Adrenal gland (tissue), 12 donors: ENCODE results near the gene FAM219A. TPM values are rescaled to one million over a fixed set of nuclear protein-coding genes. Genes with fewer than 3 reads are reported as not detected.

ENCODE experiments used
- DNase-seq, 7 donors: peaks; one replicate each; pipeline ENCODE4 v3.0.0-alpha.2; 2019 to 2020
- H3K27ac ChIP-seq, 5 donors: fragments of 200-600 bp; sonication (generic) in 4 of 5; 1 replicate in 3 of 5; 2 replicates in 2 of 5; pipeline versions ENCODE4 v1.5.1 to v1.8.0; 2016 to 2020; ENCODE audit warnings: mild to moderate bottlenecking in 1 of 5
- H3K27me3 ChIP-seq: fragments of 200-600 bp; 2 replicates; pipeline ENCODE4 v1.8.0; 2021
- H3K36me3 ChIP-seq, 2 donors: fragments of 200-600 bp; replicated peaks in 1 of 2; 1 replicate in 1 of 2; 2 replicates in 1 of 2; pipeline versions ENCODE4 v1.5.1 to v1.8.0; 2018 to 2022
- H3K4me1 ChIP-seq, 2 donors: fragments of 200-600 bp; replicated peaks in 1 of 2; 1 replicate in 1 of 2; 2 replicates in 1 of 2; pipeline versions ENCODE4 v1.5.1 to v1.8.0; 2018 to 2021
- H3K4me3 ChIP-seq, 4 donors: fragments of 200-600 bp; sonication (generic) in 3 of 4; one replicate each; pipeline ENCODE4 v1.5.1; 2016 to 2018
- H3K9me3 ChIP-seq, 3 donors: fragments of 200-600 bp; sonication (generic) in 1 of 3; replicated peaks in 1 of 3; 1 replicate in 2 of 3; 2 replicates in 1 of 3; pipeline versions ENCODE4 v1.5.1 to v1.8.0; 2016 to 2021
- POLR2A ChIP-seq, 2 donors: fragments of 450-650 bp; IDR thresholded peaks; one replicate each; pipeline ENCODE4 v1.6.1; 2017; ENCODE audit warnings: antibody characterized with exemption in 2 of 2, mild to moderate bottlenecking in 2 of 2, moderate library complexity in 1 of 2
- WGBS, 4 donors: extraction: QIAGEN DNeasy Blood & Tissue Kit in 2 of 4; methylation state at CpG; one replicate each; pipeline versions ENCODE4 v1.1.5 to v1.1.7; 2013 to 2017; 5-methylcytosine and 5-hydroxymethylcytosine counted together
- intact Hi-C, 2 donors: fragments of 100-400 bp; cut with DNase I; formaldehyde crosslinking; loops; one replicate each; pipeline versions ENCODE4 v1.14.1 to v1.15.0; 2022 to 2023
- polyA plus RNA-seq, 3 donors: library from polyadenylated mRNA; stranded (reverse); fragments of 200-250 nt in 2 of 3; fragments of 350-450 nt in 1 of 3; fragmentation: Illumina TruSeq in 1 of 3; extraction: RNeasy Lipid Tissue Mini Kit (QIAGEN cat#74804) in 1 of 3; gene quantifications; one replicate each; pipeline ENCODE4 v1.2.3, GENCODE V29; 2013 to 2014
- total RNA-seq, 9 donors: library from RNA; depleted of rRNA in 4 of 9; stranded (reverse); fragments of >200 nt in 4 of 9; fragments of 120-200 nt in 1 of 9; fragmentation: NEBNext Ultra II Directional in 1 of 9; extraction: Animal tissue kit (Norgen Biotek cat#: 25700) in 1 of 9; gene quantifications; one replicate each; pipeline versions ENCODE4 v1.1.0 to v1.2.4, GENCODE V29; 2013 to 2023
- TF ChIP-seq, protein P1 (sequence below), 6 experiments: fragments of 450-650 bp in 4 of 6; fragments of 200-600 bp in 2 of 6; sonication (generic) in 1 of 6; IDR thresholded peaks; 1 replicate in 5 of 6; 2 replicates in 1 of 6; pipeline versions ENCODE4 v1.5.1 to v1.8.0; 2016 to 2021; ENCODE audit warnings: antibody characterized with exemption in 6 of 6, mild to moderate bottlenecking in 2 of 6, moderate library complexity in 1 of 6
- donor health status: healthy with polysubstance abuse.
- donor health status: Bipolar disorder and iron deficiency.
- donor health status: DM: yes; HTN: yes; CAD: no.
- donor health status: DM: no; HTN: no; CAD: no.
- donor health status: DM: no; HTN: no; CAD: no.
- donor health status: DM: yes; HTN: yes; CAD: no.

The FAM219A gene
- total and polyA plus RNA-seq, 12 donors = 7.6 to 26.9 (median 14.9) TPM

DNA sequence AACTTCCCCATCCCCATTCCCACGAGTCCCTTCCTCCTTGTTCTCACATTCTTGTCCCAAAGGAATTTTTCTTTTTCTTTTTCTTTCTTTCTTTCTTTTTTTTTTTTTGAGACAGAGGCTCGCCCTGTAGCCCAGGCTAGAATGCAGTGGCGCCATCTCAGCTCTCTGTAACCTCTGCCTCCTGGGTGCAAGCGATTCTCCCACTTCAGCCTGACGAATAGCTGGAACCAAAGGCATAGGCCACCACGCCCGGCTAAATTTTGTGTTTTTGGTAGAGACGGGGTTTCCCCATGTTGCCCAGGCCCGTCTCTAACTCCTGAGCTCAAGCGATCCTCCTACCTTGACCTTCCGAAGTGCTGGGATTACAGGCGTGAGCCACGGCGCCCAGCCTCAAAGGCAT lies 986 bp upstream of the FAM219A start:
- Histone ChIP-seq H3K36me3 (no peaks in the 10 kb centered on the region), H3K27ac (no peak overlapping the region), H3K4me3 (no peak overlapping the region), H3K27me3 (no peaks in the 10 kb centered on the region), H3K4me1 (peaks cover 0 to 33% of the 10 kb centered on the region in 2 donors), H3K9me3 (no peaks in the 10 kb centered on the region)
- TF ChIP-seq, protein P1, sequence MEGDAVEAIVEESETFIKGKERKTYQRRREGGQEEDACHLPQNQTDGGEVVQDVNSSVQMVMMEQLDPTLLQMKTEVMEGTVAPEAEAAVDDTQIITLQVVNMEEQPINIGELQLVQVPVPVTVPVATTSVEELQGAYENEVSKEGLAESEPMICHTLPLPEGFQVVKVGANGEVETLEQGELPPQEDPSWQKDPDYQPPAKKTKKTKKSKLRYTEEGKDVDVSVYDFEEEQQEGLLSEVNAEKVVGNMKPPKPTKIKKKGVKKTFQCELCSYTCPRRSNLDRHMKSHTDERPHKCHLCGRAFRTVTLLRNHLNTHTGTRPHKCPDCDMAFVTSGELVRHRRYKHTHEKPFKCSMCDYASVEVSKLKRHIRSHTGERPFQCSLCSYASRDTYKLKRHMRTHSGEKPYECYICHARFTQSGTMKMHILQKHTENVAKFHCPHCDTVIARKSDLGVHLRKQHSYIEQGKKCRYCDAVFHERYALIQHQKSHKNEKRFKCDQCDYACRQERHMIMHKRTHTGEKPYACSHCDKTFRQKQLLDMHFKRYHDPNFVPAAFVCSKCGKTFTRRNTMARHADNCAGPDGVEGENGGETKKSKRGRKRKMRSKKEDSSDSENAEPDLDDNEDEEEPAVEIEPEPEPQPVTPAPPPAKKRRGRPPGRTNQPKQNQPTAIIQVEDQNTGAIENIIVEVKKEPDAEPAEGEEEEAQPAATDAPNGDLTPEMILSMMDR (IDR thresholded peaks at IDR 0.05) = no peak
- TF ChIP-seq POLR2A (IDR thresholded peaks at IDR 0.05) = no peak
- DNase-seq = peak in 1 of 7 donors; percentile 49
- intact Hi-C loops = no loop called here
- 71 to 81% (median 80%) methylated on average over 14 of the region's 14 CpGs for WGBS, 4 donors

DNA sequence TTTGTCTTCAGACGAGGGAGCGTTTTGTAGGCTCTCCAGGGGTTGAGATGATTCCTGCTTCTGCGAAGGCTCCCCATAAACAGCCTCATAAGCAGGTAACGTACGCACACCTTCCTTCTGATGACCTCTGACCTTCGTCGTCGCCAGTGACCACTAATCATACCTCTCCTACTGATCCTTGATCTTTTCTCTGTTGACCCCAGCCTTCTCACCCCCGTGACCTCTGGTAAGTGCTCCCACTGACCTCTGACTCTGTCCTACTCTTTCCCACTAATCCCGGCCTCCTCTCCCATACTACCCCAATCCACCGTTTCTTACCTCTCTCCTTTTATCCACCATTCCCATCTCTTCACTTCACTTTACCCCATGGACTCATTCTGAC lies 580 bp upstream of the FAM219A start:
- H3K4me1 ChIP-seq = peaks cover 0 to 35% of the 10 kb centered on the region in 2 donors
- TF ChIP-seq POLR2A (IDR thresholded peaks at IDR 0.05) = no peak
- TF ChIP-seq, protein P1 (IDR thresholded peaks at IDR 0.05) = no peak
- intact Hi-C loops = no loop called here
- H3K27me3 ChIP-seq = no peaks in the 10 kb centered on the region
- H3K27ac ChIP-seq = no peak overlapping the region
- no peaks in the 10 kb centered on the region for H3K36me3 ChIP-seq
- 17 to 22% (median 18%) methylated on average over 11 of the region's 11 CpGs for WGBS, 4 donors
- peak overlapping the region in 1 of 4 donors; percentile 95 for H3K4me3 ChIP-seq
- DNase-seq = no peak
- H3K9me3 ChIP-seq = no peaks in the 10 kb centered on the region

DNA sequence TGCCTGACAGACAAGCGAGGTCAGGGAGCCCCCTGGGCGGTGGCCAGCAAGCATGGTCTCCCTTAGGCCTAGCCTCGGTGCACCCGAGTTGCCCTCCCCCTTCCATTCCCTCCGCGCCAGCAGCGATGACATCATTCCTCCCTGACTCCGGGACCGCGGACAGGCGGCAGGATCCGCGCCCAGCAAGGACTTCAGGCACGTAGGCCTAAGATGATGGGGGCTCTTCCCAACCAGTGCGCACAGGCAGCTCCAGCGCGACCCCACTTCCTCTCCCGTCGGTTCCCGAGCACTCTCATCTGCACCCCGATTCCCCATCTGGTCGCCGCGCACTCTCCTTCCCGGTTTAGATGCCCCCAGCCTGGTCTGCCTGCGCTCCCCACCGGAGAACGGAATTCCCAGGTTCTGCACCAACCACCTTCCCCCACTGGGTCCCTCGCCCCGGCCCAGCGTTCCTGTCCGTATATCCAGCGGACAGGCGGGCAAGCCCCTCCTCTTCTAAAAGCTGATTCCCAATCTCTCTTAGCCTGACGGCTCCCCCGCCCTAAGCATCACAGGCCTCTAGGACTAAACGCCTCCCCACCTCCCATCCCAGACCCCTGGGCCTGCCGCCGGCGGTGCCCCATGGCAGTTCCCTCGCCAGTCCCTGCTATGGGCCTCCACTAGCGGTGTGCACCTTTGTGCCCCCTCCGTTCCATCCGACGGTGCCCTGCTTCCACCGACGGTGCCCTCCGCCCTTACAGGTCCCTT lies 931 bp downstream of the FAM219A start:
- peak overlapping the region in 3 of 5 donors; percentile 73 to 91 (median 80) for H3K27ac ChIP-seq
- peak; percentile 58 to 88 (median 81) for DNase-seq
- TF ChIP-seq, protein P1 (IDR thresholded peaks at IDR 0.05) = no peak
- peak; percentile 15 to 58 for TF ChIP-seq POLR2A (IDR thresholded peaks at IDR 0.05)
- H3K36me3 ChIP-seq = no peaks in the 10 kb centered on the region
- H3K9me3 ChIP-seq = no peaks in the 10 kb centered on the region
- peaks cover 0 to 24% of the 10 kb centered on the region in 2 donors for H3K4me1 ChIP-seq
- H3K27me3 ChIP-seq = no peaks in the 10 kb centered on the region
- intact Hi-C loops = no loop called here
- peak overlapping the region; percentile 45 to 95 (median 52) for H3K4me3 ChIP-seq
- 8 to 10% (median 9%) methylated on average over 33 to 48 of the region's 48 CpGs for WGBS, 4 donors

DNA sequence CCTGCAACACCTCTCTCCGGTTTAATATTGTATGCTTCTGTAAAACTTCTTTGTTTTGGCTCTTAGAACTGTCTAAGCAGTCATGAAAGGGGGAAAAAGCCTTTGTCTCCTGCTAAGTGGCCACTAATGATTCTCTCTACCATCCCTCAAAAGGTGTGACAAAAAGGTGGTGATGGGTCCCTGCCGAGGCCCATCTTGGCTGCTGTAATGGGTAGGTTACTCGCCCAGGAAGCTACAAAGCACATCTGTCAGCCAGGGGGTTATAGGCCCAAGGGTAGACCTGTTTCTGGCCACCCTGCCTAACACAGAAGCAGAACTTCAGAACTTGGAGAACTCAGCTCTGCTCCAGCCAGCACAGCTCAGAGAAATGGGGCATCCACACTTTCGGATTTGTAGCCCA lies 1.6 kb downstream of the FAM219A start:
- H3K4me1 ChIP-seq = peaks cover 1 to 24% of the 10 kb centered on the region in 2 donors
- H3K36me3 ChIP-seq = no peaks in the 10 kb centered on the region
- intact Hi-C loops = no loop called here
- TF ChIP-seq, protein P1 (IDR thresholded peaks at IDR 0.05) = no peak
- no peak for TF ChIP-seq POLR2A (IDR thresholded peaks at IDR 0.05)
- DNase-seq = no peak
- no peaks in the 10 kb centered on the region for H3K9me3 ChIP-seq
- WGBS, 4 donors = 58 to 69% (median 60%) methylated on average over 4 of the region's 4 CpGs
- H3K4me3 ChIP-seq = peak overlapping the region in 1 of 4 donors; percentile 95
- no peaks in the 10 kb centered on the region for H3K27me3 ChIP-seq
- H3K27ac ChIP-seq = peak overlapping the region in 3 of 5 donors; percentile 73 to 91 (median 80)
